ENCODE results near the gene RYR3.

- TF ChIP-seq PATZ1 (CRISPR knock-in tag; IDR thresholded peaks at IDR 0.05; ENCODE audit: borderline replicate concordance) (no peak), POU6F1 (CRISPR knock-in tag; IDR thresholded peaks at IDR 0.05; ENCODE audit: borderline replicate concordance, low read depth) (no peak), ZFP30 (CRISPR knock-in tag; IDR thresholded peaks at IDR 0.05) (no peak), ZC3H10 (CRISPR knock-in tag; IDR thresholded peaks at IDR 0.05) (no peak), ZFP3 (CRISPR knock-in tag; IDR thresholded peaks at IDR 0.05) (no peak), ESRRG (CRISPR knock-in tag; IDR thresholded peaks at IDR 0.05) (no peak), ISL1 (CRISPR knock-in tag; IDR thresholded peaks at IDR 0.05) (no peak), OSR1 (CRISPR knock-in tag; IDR thresholded peaks at IDR 0.05) (no peak), SNAI2 (CRISPR knock-in tag; IDR thresholded peaks at IDR 0.05) (no peak), PPARA (CRISPR knock-in tag; IDR thresholded peaks at IDR 0.05; ENCODE audit: borderline replicate concordance) (no peak)
- TF ChIP-seq, protein P1, sequence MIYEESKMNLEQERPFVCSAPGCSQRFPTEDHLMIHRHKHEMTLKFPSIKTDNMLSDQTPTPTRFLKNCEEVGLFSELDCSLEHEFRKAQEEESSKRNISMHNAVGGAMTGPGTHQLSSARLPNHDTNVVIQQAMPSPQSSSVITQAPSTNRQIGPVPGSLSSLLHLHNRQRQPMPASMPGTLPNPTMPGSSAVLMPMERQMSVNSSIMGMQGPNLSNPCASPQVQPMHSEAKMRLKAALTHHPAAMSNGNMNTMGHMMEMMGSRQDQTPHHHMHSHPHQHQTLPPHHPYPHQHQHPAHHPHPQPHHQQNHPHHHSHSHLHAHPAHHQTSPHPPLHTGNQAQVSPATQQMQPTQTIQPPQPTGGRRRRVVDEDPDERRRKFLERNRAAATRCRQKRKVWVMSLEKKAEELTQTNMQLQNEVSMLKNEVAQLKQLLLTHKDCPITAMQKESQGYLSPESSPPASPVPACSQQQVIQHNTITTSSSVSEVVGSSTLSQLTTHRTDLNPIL (CRISPR knock-in tag; IDR thresholded peaks at IDR 0.05; ENCODE audit: low read depth): no peak
Measured at GRCh38 chr15:33826201-33826600, 515.4 kb downstream of the RYR3 start.
